ENCODE results near the gene BCL2L1.
"Not testable (repeated sequence)": the region's sequence is repeated elsewhere in the genome, so short reads cannot be mapped to it uniquely, and the experiment has no call there.

The BCL2L1 gene

GRCh38 chr20:31759836-31760518 is 37.3 kb upstream of the BCL2L1 start:
- H3K4me3 ChIP-seq (replicated peaks in 1 of 2; ENCODE audit: low read depth in 2 of 2, low read length in 2 of 2) = no peak overlapping the region
- TF ChIP-seq CTCF (IDR thresholded peaks at IDR 0.05; ENCODE audit: low read depth, low read length) = no peak
- DNase-seq (ENCODE audit: low read depth in 2 of 2) = no peak

- no peak for DNase-seq (ENCODE audit: low read depth in 2 of 2)
- TF ChIP-seq CTCF (IDR thresholded peaks at IDR 0.05; ENCODE audit: low read depth, low read length) = no peak
- H3K4me3 ChIP-seq (replicated peaks in 1 of 2; ENCODE audit: low read depth in 2 of 2, low read length in 2 of 2) = no peak overlapping the region
Observed at GRCh38 chr20:31758991-31759390, 36.3 kb upstream of the BCL2L1 start.

- no peak for DNase-seq (ENCODE audit: low read depth in 2 of 2)
- no peak overlapping the region for H3K4me3 ChIP-seq (replicated peaks in 1 of 2; ENCODE audit: low read depth in 2 of 2, low read length in 2 of 2)
- TF ChIP-seq CTCF (IDR thresholded peaks at IDR 0.05; ENCODE audit: low read depth, low read length) = no peak
Observed at GRCh38 chr20:31758521-31758920, 35.9 kb upstream of the BCL2L1 start.

GRCh38 chr20:31757254-31757653 is 34.6 kb upstream of the BCL2L1 start:
- TF ChIP-seq CTCF (IDR thresholded peaks at IDR 0.05; ENCODE audit: low read depth, low read length) = no peak
- H3K4me3 ChIP-seq (replicated peaks in 1 of 2; ENCODE audit: low read depth in 2 of 2, low read length in 2 of 2) = no peak overlapping the region
- no peak for DNase-seq (ENCODE audit: low read depth in 2 of 2)

- H3K4me3 ChIP-seq (replicated peaks in 1 of 2; ENCODE audit: low read depth in 2 of 2, low read length in 2 of 2) = no peak overlapping the region
- peak; percentile 73 to 95 for DNase-seq (ENCODE audit: low read depth in 2 of 2)
- no peak for TF ChIP-seq CTCF (IDR thresholded peaks at IDR 0.05; ENCODE audit: low read depth, low read length)
Observed at GRCh38 chr20:31751126-31751525, 28.5 kb upstream of the BCL2L1 start.

- no peak overlapping the region for H3K4me3 ChIP-seq (replicated peaks in 1 of 2; ENCODE audit: low read depth in 2 of 2, low read length in 2 of 2)
- no peak for DNase-seq (ENCODE audit: low read depth in 2 of 2)
- TF ChIP-seq CTCF (IDR thresholded peaks at IDR 0.05; ENCODE audit: low read depth, low read length) = no peak
Observed at GRCh38 chr20:31749223-31749622, 26.6 kb upstream of the BCL2L1 start.

GRCh38 chr20:31747640-31748039 is 25.0 kb upstream of the BCL2L1 start:
- H3K4me3 ChIP-seq (replicated peaks in 1 of 2; ENCODE audit: low read depth in 2 of 2, low read length in 2 of 2) = no peak overlapping the region
- no peak for TF ChIP-seq CTCF (IDR thresholded peaks at IDR 0.05; ENCODE audit: low read depth, low read length)
- peak in 1 of 2 donors; percentile 83 for DNase-seq (ENCODE audit: low read depth in 2 of 2)

GRCh38 chr20:31747028-31747427 is 24.4 kb upstream of the BCL2L1 start:
- H3K4me3 ChIP-seq (replicated peaks in 1 of 2; ENCODE audit: low read depth in 2 of 2, low read length in 2 of 2); DNase-seq (ENCODE audit: low read depth in 2 of 2): not testable (repeated sequence)

All from cardiac fibroblast (primary cell).